NCI-H2196 (cell line): Measurements from ENCODE around the gene LGI1.

Source experiments
- DNase-seq: peaks from one replicate; lab custom pipeline; 2025; ENCODE audit not compliant: unreplicated experiment; lab: John Stamatoyannopoulos, UW

The LGI1 gene

DNA sequence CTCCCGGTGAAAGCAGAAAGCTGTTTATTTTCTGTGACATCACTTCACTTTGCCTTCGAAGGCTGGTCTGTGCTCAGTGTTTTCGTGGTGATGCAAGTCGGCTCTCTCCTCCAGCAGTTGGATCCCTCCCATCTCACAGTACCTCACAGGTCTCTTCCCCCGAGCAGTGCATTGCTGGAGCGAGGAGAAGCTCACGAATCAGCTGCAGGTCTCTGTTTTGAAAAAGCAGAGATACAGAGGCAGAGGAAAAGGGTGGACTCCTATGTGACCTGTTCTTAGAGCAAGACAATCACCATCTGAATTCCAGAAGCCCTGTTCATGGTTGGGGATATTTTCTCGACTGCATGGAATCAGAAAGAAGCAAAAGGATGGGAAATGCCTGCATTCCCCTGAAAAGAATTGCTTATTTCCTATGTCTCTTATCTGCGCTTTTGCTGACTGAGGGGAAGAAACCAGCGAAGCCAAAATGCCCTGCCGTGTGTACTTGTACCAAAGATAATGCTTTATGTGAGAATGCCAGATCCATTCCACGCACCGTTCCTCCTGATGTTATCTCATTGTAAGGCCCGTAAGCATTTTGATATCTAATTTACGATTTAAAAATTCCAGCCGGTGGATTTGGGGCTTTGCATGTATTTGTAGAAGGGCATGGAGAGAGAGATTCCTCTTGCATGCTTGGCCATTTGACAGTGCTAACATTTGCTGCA is at the start of gene LGI1:
TSS of gene LGI1 (plus strand) at position 136 of the 707 bp plus-strand sequence. CDS start at position 345, 209 bp downstream.
- no peak for DNase-seq

DNA sequence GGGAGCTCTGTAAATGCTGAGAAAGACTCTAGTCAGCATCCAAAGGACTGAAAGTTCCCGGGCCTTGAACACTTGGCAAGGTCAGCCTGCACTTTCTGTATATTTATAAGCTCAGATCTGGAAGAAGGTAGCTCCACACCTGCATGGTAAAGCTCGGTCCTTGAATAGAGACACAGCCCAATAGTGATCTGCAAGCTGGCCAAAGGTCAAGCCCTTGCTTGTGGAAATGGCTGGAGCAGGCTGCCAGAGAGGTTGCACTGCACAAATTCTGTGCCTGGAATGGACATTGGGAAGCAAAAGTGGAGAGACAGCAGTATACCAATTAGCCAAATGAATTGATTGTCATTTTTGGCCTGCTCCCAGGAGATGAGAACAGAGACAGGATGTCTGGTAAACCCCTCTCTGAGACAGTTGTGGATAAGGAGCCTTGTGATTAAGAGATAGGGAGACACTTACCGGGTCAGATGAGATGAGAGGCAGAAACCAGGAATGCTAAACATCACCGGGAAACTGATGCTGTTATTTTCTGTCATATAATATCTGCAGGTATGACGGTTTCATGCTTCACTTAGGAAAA is 47.3 kb upstream of the LGI1 start:
- no peak for DNase-seq

DNA sequence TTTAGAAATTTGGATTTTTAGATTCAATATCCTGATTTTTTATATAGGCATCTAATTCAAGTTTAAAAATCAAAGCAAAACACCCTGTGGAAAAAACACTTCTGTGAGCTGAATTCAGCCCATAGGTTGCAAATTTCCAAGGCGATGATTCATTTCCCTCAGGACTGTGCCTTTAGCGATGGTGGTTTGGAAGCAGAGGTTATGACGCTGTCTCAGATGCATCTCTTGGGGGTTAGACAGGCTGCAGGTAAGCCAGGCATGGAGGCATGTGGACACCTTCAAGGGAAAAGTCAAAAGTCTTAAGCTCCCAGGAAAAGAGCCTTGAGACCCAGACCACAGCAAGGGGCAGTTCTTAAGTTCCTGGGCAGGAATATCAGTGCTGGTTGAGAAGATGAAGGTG is 45.8 kb upstream of the LGI1 start:
- DNase-seq: no peak

DNA sequence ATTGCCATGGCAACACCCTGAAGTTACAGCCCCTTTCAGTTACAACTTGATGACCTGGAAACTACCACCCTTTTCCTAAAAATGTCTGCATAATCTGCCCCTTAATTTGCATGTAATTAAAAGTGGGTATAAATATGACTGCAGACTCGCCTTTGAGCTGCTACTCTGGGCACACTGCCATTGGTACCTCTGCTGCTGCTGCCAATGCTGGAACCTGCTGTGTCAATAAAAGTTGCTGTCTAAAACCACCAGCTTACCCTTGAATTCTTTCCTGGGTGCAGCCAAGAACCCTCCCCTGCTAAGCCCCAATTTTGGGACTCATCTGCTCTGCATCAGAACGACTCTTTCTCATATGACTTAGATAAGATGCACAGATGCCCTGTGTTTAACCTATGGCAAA is 45.1 kb upstream of the LGI1 start:
- DNase-seq: no peak

DNA sequence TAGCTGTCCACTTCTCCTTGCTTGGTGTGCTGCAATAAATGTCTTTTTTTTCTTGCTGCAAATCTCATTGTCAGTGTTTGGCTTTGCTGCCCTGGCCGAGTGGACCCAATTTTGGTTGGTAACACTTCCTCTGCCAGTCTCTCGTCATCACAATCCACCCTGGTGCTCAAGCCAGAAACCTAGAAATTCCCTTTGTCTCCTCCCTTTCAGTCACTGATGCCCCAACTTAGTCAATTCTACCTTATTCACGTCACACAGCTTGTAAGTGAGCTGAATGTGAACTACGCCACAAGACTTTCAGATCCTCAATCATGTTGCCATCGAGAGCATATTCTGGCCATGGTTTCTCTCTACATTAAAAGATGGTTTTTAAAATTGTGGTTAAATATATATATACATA is 42.4 kb upstream of the LGI1 start:
- DNase-seq: no peak

DNA sequence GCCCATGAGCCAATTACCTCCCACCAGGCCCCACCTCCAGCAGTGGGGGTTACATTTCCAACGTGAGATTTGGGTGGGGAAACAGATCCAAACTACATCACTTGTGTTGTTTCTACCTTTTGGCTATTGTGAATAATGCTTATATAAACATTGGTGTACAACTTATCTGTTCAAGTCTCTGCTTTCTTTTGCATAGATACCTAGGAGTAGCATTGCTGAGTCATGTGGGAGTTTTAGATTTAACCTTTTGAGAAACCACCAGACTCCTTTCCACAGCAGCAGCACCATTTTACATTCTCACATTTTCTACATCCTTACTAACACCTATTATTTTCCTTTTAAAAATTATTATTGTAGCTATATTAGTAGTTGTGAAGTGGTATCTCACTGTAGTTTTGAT is 41.0 kb upstream of the LGI1 start:
- DNase-seq: no peak

DNA sequence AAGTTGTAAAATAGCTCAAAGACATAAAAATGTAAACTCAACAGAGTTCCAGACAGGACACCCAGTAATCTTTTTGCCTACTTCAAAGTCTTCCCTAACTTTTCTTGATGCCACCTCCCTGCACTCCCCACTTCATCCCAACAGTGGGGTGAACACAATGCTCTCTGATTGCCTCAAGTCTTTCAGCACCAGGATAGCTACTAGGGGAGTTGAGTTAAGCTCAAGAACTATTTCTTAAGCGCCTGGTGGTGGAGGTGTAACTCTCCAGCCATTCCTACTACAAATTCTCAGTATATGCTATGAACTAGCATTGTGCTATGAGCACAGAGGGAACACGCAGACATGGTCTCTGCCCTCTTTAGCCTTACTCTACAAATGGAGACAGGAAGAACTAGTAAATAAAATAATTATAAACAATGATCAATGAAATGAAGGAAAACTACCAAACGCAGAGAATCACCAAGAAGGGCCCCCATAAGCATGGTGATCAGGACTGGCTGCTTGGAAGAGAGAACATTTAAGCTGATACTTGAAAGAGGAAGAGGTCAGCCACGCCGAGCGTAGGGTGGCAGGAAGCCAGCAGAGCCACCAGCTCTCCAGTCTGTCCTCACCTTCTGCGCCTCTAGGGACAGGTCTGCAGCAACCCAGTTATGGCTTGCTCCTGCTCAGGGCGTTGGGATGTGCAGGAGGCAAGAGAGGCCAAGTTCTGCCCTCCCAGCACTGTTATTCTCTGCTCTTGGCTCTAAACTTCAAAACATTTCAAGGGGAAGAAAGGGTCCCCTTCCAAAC is 38.6 kb upstream of the LGI1 start:
- no peak for DNase-seq

DNA sequence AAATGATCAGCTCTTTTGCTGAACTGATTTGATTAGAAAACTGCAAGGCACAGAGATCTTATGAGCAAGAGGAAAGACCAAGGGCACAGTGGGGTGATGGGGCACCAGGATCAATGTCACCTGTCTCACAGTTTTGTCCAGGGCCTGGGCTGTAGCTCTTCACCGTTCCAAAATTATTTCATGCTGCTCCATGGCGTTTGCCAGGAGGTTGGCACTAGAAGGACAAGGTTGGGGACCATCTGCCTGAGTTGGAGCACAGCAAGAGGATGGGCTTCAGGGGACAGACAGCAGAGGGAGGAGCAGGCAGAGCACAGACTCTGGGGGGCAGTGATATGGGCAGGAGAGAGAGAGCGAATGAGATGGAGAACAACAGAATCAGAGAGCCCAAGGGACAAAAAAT is 37.8 kb upstream of the LGI1 start:
- no peak for DNase-seq

DNA sequence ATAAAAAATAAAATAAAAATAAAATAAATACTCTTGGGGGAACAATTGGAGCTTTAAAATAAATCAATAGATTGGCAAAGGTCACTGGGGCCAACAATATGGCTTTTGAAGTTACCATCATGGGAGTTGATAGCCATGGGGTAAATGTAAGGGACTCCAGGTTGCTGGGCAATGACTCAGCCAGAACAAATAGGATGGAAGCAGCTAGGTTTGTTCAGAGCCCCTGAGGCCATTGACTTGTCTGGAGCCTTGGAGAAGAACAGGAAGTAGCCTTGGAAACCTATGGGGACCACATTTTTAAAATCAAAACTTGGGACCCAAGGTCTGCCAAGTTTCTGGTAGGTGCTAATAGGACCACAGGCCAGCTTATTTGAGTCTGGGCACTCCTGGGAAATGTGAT is 35.2 kb upstream of the LGI1 start:
- no peak for DNase-seq

DNA sequence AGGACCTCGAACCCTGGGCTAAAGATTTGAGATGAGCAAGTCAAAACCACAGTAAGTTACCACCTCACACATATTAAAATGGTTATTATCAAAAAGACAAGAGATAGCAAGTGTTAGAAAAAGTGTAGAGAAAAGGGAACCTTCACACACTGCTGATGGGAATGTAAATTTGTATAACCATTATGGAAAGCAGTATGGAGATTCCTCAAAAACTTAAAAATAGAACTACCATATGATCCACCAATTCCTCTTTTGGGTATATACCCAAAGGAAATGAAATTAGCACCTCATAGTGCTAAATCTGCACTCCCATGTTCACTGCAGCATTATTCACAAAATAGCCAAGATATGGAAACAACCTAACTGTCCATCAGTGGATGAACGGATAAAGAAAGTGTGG is 34.6 kb upstream of the LGI1 start:
- DNase-seq: no peak

DNA sequence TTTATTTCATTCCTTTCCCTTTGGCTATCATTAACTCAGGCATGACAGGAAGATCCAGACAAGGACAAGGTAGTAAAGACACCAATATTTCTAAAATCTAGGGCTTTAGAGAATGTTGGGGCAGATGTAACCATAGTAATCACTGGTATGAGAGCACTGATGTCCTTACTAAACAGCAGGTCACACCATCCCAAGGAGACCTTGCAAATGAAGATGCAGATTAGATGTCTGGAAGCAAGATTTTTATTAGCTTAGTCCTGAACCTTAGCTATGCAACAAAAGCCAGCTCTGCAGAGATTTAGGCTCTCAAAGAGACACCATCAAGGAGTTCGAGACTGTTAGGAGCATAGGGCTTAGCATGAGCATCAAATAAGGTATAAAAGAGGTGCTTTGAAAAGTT is 31.7 kb upstream of the LGI1 start:
- DNase-seq: no peak

DNA sequence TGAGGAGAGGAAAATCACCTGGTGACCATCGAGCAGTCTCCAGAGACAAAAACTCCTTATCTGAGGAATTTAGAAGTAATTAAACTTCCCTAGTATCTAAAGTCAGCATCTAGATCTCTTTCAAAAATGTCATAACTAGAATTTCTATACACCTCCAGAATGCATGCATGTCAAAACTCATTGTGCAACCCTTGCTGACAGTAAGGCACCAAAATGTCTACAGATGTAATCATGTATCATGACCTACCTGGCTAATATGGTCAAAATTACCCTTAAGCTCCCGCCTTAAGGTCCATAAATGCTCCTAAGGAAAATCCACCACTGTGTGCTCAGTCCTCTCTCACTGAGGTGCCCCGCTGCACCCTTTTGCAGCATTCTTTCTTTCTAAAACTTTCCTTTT is 16.4 kb upstream of the LGI1 start:
- DNase-seq: no peak

DNA sequence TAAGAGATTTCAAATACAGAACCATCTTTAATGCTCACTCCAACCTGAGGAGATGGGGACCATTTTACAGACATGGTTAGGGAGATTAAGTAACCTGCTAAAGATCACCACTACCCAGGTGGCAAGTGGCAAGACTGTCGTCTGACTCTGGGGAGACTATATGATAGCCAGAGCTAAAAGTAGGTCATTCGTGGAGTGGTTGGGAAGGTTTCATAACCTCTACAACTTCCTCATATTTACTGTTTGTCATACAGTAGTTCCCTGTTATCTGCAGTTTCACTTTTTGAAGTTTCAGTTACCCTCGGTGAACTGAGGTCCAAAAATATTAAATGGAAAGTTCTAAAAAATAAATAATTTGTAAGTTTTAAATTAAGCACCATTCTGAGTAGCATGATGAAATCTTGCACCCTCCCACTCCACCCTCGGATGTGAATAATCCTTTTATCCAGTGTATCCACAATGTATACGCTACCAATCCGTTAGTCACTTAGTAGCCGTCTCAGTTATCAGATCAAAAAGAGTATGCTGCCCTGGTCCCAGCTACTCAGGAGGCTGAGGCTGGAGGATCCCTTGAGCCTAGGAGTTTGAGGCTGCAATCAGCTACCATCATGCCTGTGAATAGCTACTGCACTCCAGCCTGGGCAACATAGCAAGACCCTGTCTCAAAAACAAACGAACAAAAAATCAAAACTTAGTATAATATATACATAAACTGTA is 14.9 kb upstream of the LGI1 start:
- DNase-seq: no peak

DNA sequence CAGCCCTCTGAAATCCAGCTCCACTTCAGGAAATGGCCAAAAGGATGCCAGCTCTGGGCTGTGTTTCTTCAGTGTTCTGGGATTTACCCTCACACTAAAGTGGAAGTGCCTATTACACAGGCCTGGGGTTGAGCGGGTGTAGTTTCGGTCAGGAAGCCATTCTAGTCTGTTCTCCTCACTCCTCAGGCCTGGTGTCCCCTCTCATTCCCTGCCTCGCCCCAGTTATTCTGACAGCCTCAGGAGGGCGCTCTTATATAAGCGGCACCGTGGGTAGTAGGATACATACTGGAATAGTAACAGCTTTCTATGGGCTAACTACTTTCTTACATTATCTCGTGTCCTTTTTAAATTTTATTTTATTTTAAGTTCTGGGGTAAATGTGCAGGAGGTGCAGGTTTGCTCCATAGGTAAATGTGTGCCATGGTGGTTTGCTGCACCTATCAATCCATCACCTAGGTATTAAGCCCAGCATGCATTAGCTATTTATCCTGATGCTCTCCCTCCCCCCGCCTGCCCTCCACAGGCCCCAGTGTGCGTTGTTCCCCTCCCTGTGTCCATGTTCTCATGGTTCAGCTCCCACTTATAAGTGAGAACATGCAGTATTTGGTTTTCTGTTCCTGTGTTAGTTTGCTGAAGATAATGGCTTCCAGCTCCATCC is 12.2 kb upstream of the LGI1 start:
- no peak for DNase-seq

DNA sequence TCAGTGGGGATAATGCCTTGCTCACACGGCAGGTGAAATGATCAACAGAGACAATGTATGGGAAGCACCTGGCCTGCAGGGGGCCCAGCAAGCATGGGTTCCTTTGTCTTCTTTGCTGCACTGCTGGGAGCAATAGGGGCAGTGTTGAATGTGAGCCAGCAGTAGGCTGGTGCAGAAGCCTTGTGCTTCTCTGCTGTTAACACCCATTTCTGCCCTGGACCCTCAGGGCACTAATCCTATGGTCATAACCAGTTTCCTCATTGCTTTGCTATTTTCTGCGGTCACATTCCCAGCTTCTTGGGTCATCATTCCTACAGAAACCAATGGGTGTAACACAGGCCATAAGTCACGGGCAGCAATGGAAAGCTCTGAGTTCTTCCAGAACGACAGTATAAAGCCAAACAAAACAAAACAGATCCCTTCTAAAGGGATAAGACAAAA is 10.9 kb upstream of the LGI1 start:
- DNase-seq: no peak

DNA sequence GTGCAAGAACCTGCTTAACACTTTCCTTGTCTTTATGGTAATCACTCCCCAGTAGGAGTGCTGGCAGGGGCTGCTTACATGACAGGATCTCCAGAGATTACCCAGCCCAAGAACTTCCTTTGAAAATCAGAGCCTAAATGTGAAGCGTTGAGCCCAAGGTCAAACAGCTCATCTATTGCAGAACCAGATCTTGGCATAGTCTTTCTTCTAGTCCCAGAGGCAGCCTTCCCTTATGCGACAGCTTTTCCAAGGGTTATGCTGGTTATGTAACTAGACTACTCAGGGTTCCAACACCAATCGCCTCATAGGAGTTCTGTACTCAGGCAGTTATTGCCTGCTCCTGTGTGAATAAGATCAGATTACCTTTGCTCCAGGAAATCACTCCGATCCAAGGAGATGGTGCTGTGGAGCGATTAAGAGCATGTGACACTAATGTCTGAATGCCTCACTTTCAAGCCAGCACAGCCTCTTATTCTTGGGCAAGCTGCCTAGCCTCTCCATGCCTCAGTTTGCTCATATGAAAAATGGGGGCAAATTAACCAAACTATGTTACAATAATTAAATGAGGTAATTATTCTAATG is 8.4 kb upstream of the LGI1 start:
- DNase-seq: no peak

DNA sequence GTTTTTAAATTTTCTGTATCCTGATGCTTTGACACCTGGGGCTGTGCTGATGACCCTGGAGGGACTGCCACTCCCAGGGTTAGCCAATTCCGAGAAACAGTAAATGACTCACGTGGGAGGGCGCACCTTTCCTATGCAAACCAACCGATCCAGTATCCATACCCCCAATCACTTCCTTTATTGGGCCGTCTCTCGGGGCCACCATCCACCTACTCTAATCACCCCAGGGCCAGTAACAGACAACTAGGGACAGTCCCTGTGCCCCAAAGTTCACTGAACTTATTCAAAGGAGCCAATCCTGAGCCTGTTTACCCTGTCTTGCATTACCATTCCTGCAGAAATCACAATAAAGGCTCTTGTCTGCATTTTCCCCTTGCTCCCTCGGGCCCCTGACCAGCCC is 6.6 kb upstream of the LGI1 start:
- DNase-seq: no peak

DNA sequence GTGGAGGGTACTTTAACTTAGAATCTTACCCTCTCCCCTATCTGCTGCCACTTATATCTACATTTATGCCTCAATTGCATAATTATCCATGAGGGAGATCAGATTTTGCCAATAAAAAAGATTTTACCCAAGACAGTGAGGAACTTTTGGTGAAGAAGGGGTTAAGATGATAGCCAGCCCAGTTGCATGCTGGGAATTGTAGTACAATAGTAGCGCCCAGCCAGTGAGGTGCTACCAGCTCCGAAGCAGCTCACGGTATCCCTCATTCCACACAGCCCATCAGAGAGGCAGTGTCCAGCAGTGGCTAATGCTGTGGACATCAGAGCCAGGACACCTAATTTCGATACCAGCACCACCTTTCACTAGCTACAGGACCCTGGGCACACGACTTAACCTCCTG is 5.9 kb upstream of the LGI1 start:
- DNase-seq: no peak

DNA sequence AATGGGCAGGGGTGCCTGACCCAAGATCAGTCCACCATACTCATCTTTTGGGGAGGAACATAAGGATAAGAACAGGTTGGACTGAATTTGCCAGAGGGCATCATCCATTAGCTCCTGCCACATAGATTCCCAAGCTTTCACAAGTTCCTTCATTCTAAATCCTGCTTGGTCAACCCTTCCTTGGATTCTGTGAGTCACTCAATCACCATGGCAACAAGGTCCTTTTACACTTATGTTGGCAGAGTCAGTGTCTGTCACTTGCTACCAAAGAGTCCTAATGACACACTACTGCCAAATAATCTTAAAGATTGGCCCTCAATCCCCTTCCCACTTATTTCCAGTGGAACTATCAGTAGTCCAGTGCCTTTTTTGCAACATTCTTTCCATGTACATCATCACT is 5.0 kb upstream of the LGI1 start:
- DNase-seq: no peak

DNA sequence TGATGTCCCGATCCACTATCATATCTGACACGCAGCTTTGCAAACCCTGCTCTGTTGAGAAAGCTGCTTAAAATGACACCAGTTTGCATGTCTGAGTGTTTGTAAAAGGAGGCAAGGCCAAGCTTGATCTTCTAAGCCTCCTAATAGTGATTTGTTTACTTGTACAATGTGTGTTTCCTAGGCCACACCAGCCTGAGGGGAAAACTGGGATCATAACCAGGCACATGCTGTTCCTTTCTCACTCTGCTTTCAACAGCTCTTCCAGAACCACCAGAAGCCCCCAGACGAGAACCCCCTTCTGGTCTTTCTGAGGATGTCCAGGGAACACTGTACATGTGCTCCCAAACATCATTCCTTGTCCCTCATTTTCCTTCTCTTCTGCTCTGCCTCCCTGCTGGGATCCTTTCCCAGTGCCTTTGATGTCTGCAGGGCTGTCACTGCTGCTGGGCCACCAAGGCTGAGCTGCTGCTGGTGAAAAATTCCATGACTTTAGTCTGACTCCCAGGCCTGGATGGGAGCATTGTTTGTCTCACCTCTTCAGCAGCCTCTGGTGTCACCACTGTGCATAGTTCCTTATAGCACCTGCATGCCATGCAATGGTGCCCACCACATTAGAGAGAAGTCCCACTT is 4.0 kb upstream of the LGI1 start:
- DNase-seq: no peak
